Activated T-helper 9 cell treated with anti-CD3 and anti-CD28 coated beads, Interleukin-2, amount 50 U/mL, for 16 hours (primary cell): ENCODE data around the gene CHMP4B.

ENCODE experiments used
- DNase-seq: peaks from one replicate; pipeline ENCODE4 v3.0.0-alpha.2; 2020; ENCODE audit warnings: low read depth

The CHMP4B gene

GRCh38 chr20:33897313-33897912, 86.3 kb downstream of the CHMP4B start:
- no peak for DNase-seq

GRCh38 chr20:33899106-33899505, 88.0 kb downstream of the CHMP4B start:
- no peak for DNase-seq

DNA sequence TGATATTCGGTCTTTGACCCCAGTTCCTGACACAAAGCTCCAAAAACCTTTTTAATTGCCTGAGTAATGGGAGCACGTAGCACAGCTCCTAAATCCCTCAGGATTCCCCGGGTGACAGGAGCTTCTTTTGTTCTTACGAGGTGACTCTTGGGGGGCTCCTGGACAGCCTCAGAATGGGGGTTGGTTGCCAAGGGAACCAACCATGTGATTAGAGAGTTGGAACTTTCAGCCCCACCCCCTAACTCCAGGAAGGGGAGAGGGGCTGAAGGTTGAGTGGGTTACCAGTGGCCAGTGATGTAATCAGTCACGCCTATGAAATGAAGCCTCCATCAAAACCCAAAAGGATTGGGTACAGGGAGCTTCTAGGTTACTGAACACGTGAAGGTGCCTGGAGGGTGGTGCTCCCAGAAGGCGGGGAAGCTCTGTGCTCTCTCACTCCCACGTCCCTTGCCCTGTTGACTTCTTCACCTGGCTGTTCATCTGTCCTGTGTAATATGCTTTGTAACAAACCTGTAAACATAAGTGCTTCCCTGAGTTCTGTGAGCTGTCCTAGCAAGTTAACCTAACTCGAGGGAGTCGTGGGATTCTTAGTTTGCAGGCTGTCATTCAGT, 89.5 kb downstream of the CHMP4B start:
- no peak for DNase-seq

DNA sequence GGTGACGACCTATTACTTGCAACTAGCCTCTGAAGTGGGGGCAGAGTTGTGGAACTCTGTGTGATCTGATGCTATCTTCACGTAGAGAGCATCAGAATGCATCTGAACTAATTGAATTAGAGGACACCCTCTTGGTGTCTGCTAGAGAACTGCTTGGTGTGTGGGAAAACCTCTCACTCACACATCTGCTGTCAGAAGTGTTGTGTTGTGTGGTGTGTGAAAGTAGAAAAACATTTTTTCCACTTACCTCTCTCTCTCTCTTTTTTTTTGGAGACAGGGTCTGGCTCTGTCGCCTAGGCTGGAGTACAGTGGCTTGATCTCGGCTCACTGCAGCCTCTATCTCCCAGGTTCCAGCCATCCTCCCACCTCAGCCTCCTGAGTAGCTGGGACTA, 90.0 kb downstream of the CHMP4B start:
- DNase-seq: no peak

- DNase-seq: no peak
Measured at GRCh38 chr20:33902011-33902410, 90.9 kb downstream of the CHMP4B start.
